GM18526 (cell line): ENCODE results near the gene NSD2.

ENCODE experiments used
- POLR2A ChIP-seq: IDR thresholded peaks from 3 replicates; pipeline ENCODE4 v1.6.1; 2011; ENCODE audit not compliant: insufficient read length; ENCODE audit errors: extremely low read depth

The NSD2 gene

GRCh38 chr4:2006956-2007653 is 135.9 kb downstream of the NSD2 start:
- no peak for TF ChIP-seq POLR2A

- no peak for TF ChIP-seq POLR2A
Measured at GRCh38 chr4:2007804-2008670, 136.8 kb downstream of the NSD2 start.

- peak; percentile 68 for TF ChIP-seq POLR2A
Measured at GRCh38 chr4:2008671-2008920, 137.4 kb downstream of the NSD2 start.

- TF ChIP-seq POLR2A, result peak; percentile 54
Measured at GRCh38 chr4:2008921-2009650, 137.9 kb downstream of the NSD2 start, which contains the start of gene NELFA. TSS of gene NELFA (minus strand) at chr4:2008974. CDS start at chr4:2008959, 15 bp downstream.

GRCh38 chr4:2009651-2010233 is 138.5 kb downstream of the NSD2 start:
- no peak for TF ChIP-seq POLR2A

GRCh38 chr4:2011583-2011982 is 140.4 kb downstream of the NSD2 start:
- no peak for TF ChIP-seq POLR2A

- no peak for TF ChIP-seq POLR2A
Measured at GRCh38 chr4:2015008-2015407, 143.8 kb downstream of the NSD2 start.

- TF ChIP-seq POLR2A, result no peak
Measured at GRCh38 chr4:2024683-2025082, 153.5 kb downstream of the NSD2 start.

- TF ChIP-seq POLR2A, result no peak
Measured at GRCh38 chr4:2025817-2026216, 154.6 kb downstream of the NSD2 start.
